ENCODE data around the gene CACNB4. TPM values are rescaled to one million over a fixed set of nuclear protein-coding genes. Genes with fewer than 3 reads are reported as not detected.

CACNB4 gene
- total RNA-seq, 1 donor from 2014 or later = 5.6 TPM

DNA sequence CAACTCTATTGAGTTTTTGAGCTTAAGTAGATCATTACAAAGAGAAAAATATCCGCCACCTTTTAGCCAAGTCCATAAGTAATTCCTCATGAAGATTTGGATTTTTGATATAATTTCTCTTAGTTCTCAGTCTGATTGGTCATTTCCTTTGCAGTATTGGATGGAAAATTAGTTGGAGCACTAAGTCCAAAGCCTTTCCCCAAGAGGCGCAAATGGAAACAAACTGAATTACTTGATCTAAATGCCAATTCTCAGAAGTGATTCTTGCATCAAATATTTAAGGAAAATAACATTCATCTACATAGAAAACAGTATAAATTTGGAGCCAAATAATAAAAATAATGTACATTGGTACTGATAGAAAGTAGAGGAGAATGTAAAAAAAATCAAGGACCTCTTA lies 115.6 kb downstream of the CACNB4 start:
- no peak overlapping the region for H3K4me3 Mint-ChIP-seq
- no peaks in the 10 kb centered on the region for H3K36me3 Mint-ChIP-seq
- no peak overlapping the region for H3K27ac Mint-ChIP-seq
- TF ChIP-seq, protein P1, sequence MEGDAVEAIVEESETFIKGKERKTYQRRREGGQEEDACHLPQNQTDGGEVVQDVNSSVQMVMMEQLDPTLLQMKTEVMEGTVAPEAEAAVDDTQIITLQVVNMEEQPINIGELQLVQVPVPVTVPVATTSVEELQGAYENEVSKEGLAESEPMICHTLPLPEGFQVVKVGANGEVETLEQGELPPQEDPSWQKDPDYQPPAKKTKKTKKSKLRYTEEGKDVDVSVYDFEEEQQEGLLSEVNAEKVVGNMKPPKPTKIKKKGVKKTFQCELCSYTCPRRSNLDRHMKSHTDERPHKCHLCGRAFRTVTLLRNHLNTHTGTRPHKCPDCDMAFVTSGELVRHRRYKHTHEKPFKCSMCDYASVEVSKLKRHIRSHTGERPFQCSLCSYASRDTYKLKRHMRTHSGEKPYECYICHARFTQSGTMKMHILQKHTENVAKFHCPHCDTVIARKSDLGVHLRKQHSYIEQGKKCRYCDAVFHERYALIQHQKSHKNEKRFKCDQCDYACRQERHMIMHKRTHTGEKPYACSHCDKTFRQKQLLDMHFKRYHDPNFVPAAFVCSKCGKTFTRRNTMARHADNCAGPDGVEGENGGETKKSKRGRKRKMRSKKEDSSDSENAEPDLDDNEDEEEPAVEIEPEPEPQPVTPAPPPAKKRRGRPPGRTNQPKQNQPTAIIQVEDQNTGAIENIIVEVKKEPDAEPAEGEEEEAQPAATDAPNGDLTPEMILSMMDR (conservative IDR thresholded peaks at IDR 0.05) = no peak
- H3K27me3 Mint-ChIP-seq = peaks cover 3% of the 10 kb centered on the region
- H3K4me1 Mint-ChIP-seq (ENCODE audit: unreplicated experiment) = peaks cover 7% of the 10 kb centered on the region
- peaks cover 5% of the 10 kb centered on the region for H3K9me3 Mint-ChIP-seq
- no peak for DNase-seq (ENCODE audit: extremely low spot score, unreplicated experiment)

DNA sequence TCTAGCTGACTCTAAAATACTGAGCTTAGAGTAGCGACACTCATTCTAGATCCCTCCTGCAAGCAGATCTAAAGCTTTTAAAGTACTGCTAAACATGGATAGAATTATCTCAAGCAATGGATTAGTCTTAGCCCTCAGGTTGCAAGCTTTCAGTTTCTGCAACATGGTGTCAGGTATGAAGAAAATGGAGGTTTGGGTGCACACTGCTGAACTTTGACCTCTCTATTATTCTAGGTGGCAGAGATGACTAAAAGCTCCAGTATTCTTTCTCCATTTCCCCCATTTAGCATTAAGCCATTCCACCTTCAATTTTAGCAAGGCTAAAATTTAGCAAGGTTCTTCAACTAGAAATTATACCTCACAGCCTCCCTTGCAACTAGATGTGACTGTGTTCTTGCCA lies 117.0 kb downstream of the CACNB4 start:
- TF ChIP-seq, protein P1 (conservative IDR thresholded peaks at IDR 0.05) = no peak
- H3K27me3 Mint-ChIP-seq = peaks cover 3% of the 10 kb centered on the region
- H3K4me3 Mint-ChIP-seq = no peak overlapping the region
- H3K36me3 Mint-ChIP-seq = no peaks in the 10 kb centered on the region
- H3K27ac Mint-ChIP-seq = no peak overlapping the region
- DNase-seq (ENCODE audit: extremely low spot score, unreplicated experiment) = no peak
- peaks cover 7% of the 10 kb centered on the region for H3K4me1 Mint-ChIP-seq (ENCODE audit: unreplicated experiment)
- H3K9me3 Mint-ChIP-seq = peaks cover 5% of the 10 kb centered on the region

DNA sequence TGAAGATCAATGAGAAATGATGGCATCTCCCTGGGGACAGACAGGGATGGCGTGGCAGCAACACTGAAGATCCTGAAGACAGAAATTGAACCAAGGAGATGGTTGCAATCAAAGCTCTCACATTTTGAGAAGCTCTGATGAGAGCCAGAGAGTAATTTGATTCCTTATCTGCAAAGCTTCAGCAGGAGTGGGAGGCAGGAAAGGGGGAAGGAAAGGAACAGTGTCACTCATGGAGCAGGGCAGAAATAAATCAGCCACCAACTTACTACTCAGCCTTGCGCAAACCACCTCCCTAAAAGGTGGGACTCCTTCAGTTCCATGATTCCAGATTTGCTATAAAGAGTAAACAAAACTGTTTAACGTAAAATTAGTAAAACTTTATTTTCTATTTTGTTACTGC lies 119.2 kb downstream of the CACNB4 start:
- peaks cover 5% of the 10 kb centered on the region for H3K9me3 Mint-ChIP-seq
- peaks cover 12% of the 10 kb centered on the region for H3K4me1 Mint-ChIP-seq (ENCODE audit: unreplicated experiment)
- H3K36me3 Mint-ChIP-seq = no peaks in the 10 kb centered on the region
- no peak overlapping the region for H3K27ac Mint-ChIP-seq
- H3K4me3 Mint-ChIP-seq = no peak overlapping the region
- TF ChIP-seq, protein P1 (conservative IDR thresholded peaks at IDR 0.05) = no peak
- peaks cover 7% of the 10 kb centered on the region for H3K27me3 Mint-ChIP-seq
- no peak for DNase-seq (ENCODE audit: extremely low spot score, unreplicated experiment)

DNA sequence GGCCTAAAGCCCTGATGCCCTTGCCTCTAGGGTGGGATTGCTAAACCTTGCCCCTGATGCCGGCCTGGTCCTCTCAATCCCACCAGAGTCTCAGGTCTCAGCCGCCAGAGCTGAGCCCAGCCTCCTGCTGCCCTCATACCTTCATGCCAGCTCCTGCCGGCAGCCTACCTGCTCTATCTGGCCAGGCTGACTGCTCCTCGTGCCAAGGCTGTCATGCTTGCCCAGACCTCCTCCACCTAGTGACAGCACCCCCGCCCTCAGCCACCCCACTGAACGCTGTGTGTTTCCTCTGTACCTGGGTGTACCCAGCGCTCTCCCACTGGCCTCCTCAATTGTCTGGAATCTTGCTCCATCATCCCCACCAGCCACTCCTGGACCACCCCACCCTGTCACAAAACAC lies 120.1 kb downstream of the CACNB4 start:
- Mint-ChIP-seq H3K36me3 (no peaks in the 10 kb centered on the region), H3K27ac (no peak overlapping the region), H3K9me3 (peaks cover 5% of the 10 kb centered on the region), H3K27me3 (peaks cover 12% of the 10 kb centered on the region), H3K4me1 (ENCODE audit: unreplicated experiment) (peaks cover 21% of the 10 kb centered on the region), H3K4me3 (no peak overlapping the region)
- TF ChIP-seq, protein P1 (conservative IDR thresholded peaks at IDR 0.05) = no peak
- DNase-seq (ENCODE audit: extremely low spot score, unreplicated experiment) = no peak

DNA sequence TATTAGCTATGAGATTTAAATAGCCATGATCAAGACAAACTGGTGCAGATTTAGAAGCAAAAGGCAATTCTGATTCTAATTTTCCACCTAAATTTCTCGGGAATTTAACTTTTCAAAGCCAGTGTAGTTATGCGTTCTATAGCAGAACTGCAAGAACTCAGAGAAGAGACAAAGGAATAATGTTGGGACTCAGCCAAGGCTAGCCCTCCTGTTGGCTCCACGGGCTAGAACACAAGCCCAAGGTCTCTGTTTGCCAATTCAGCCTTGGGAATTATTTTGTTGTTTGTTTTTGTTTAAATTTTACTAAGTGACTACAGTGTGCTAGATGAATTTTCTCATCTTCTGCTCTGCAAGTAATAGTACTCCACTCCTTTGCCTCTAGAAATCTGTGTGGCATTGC lies 121.2 kb downstream of the CACNB4 start:
- H3K4me3 Mint-ChIP-seq = no peak overlapping the region
- no peaks in the 10 kb centered on the region for H3K36me3 Mint-ChIP-seq
- H3K4me1 Mint-ChIP-seq (ENCODE audit: unreplicated experiment) = peaks cover 32% of the 10 kb centered on the region
- H3K27me3 Mint-ChIP-seq = peaks cover 12% of the 10 kb centered on the region
- TF ChIP-seq, protein P1 (conservative IDR thresholded peaks at IDR 0.05) = no peak
- peaks cover 5% of the 10 kb centered on the region for H3K9me3 Mint-ChIP-seq
- DNase-seq (ENCODE audit: extremely low spot score, unreplicated experiment) = no peak
- H3K27ac Mint-ChIP-seq = no peak overlapping the region

DNA sequence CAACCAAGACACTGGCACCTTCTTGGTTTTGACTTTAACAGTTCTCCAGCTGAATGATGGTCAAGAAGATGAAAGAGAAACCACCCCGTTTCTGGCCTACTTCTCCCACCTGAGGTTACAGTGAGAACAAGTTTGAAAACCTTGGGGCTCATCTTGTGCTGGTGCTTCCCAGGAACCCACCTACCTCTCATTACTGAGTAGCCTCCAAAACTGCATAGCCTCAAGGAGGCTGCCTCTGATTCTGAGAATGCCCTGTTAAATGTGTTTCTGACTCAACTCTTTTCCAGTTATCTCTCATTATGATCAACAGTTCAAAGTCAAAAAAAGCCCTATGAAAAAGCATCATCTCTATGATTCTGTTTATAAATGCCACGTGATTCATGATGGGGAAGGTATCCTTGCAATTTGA lies 121.9 kb downstream of the CACNB4 start:
- H3K4me3 Mint-ChIP-seq = no peak overlapping the region
- TF ChIP-seq, protein P1 (conservative IDR thresholded peaks at IDR 0.05) = no peak
- peaks cover 35% of the 10 kb centered on the region for H3K4me1 Mint-ChIP-seq (ENCODE audit: unreplicated experiment)
- H3K9me3 Mint-ChIP-seq = peaks cover 5% of the 10 kb centered on the region
- peaks cover 12% of the 10 kb centered on the region for H3K27me3 Mint-ChIP-seq
- no peak for DNase-seq (ENCODE audit: extremely low spot score, unreplicated experiment)
- H3K36me3 Mint-ChIP-seq = no peaks in the 10 kb centered on the region
- no peak overlapping the region for H3K27ac Mint-ChIP-seq

Data from type B pancreatic cell (in vitro differentiated cells).